DOHH2 (cell line): ENCODE results near the gene BRD7.

Source experiments
- H3F3A ChIP-seq: fragments of 200-600 bp; sonication (generic), shearing (Covaris generic); 2 replicates; pipeline ENCODE4 v1.6.0; 2016; ENCODE audit warnings: antibody characterized with exemption, mild to moderate bottlenecking; ENCODE audit not compliant: control insufficient read depth, insufficient read depth
- H3K27ac ChIP-seq: fragments of 200-600 bp; sonication (generic); 2 replicates; pipeline ENCODE4 v1.5.1; 2014; ENCODE audit warnings: low read depth, mild to moderate bottlenecking, low read length, moderate library complexity
- H3K27me3 ChIP-seq: fragments of 200-600 bp; sonication (generic); 2 replicates; pipeline ENCODE4 v1.6.1; 2014; ENCODE audit warnings: mild to moderate bottlenecking, low read length, mixed read lengths; ENCODE audit not compliant: control insufficient read depth
- H3K36me3 ChIP-seq: fragments of 200-600 bp; sonication (generic); 2 replicates; pipeline ENCODE4 v1.6.1; 2014; ENCODE audit warnings: mild to moderate bottlenecking, low read length, moderate library complexity, mixed read lengths; ENCODE audit not compliant: control insufficient read depth
- H3K4me1 ChIP-seq: fragments of 200-600 bp; sonication (generic); 2 replicates; pipeline ENCODE4 v1.6.1; 2014; ENCODE audit warnings: mild to moderate bottlenecking, low read length, mixed read lengths; ENCODE audit not compliant: control insufficient read depth
- H3K4me2 ChIP-seq: fragments of 200-600 bp; sonication (generic); 2 replicates; pipeline ENCODE4 v1.6.0; 2014; ENCODE audit warnings: mild to moderate bottlenecking, low read length, moderate library complexity
- H3K4me3 ChIP-seq: fragments of 200-600 bp; sonication (generic); 2 replicates; pipeline ENCODE4 v1.5.1; 2014; ENCODE audit warnings: mild to moderate bottlenecking, low read length, mixed read lengths
- H3K79me2 ChIP-seq: fragments of 200-600 bp; sonication (generic); 2 replicates; pipeline ENCODE4 v1.6.1; 2014; ENCODE audit warnings: mild to moderate bottlenecking, low read length, mixed read lengths; ENCODE audit not compliant: control insufficient read depth
- H3K9me2 ChIP-seq: fragments of 200-600 bp; sonication (generic); replicated peaks from 2 replicates; pipeline ENCODE4 v1.6.1; 2014; ENCODE audit warnings: mild to moderate bottlenecking, low read length, mixed read lengths; ENCODE audit not compliant: control insufficient read depth
- H3K9me3 ChIP-seq: fragments of 200-600 bp; sonication (generic); 2 replicates; pipeline ENCODE4 v1.6.1; 2014; ENCODE audit warnings: antibody characterized with exemption, low read length, mixed read lengths; ENCODE audit not compliant: control insufficient read depth, insufficient read depth
- H4K20me1 ChIP-seq: fragments of 200-600 bp; sonication (generic); 2 replicates; pipeline ENCODE4 v1.6.0; 2014; ENCODE audit warnings: low read depth, mild to moderate bottlenecking, antibody characterized with exemption, low read length, moderate library complexity; ENCODE audit not compliant: control insufficient read depth, insufficient read depth
- CTCF ChIP-seq: fragments of 200-600 bp; sonication (generic); IDR thresholded peaks from one replicate; pipeline ENCODE4 v1.5.1; 2014; ENCODE audit warnings: antibody characterized with exemption, mild to moderate bottlenecking, low read depth, low read length; ENCODE audit not compliant: poor library complexity, severe bottlenecking
- EZH2phosphoT487 ChIP-seq: fragments of 200-600 bp; sonication (generic); IDR thresholded peaks from 2 replicates; pipeline ENCODE4 v1.6.1; 2017; ENCODE audit warnings: borderline replicate concordance, mild to moderate bottlenecking, antibody characterized with exemption, low read length, moderate library complexity, mixed read lengths

The BRD7 gene

GRCh38 chr16:50403491-50403890 is 34.7 kb upstream of the BRD7 start:
- Histone ChIP-seq H3K79me2 (no peaks in the 10 kb centered on the region), H3K27me3 (no peaks in the 10 kb centered on the region; the same call in 1 of the 2 replicates), H3K36me3 (no peaks in the 10 kb centered on the region), H3K9me2 (no peaks in the 10 kb centered on the region), H3K9me3 (no peaks in the 10 kb centered on the region), H3F3A (no peaks in the 10 kb centered on the region), H3K4me2 (no peak overlapping the region), H3K27ac (no peak overlapping the region), H3K4me1 (no peaks in the 10 kb centered on the region), H4K20me1 (no peaks in the 10 kb centered on the region), H3K4me3 (no peak overlapping the region)
- TF ChIP-seq CTCF: no peak
- TF ChIP-seq EZH2phosphoT487: no peak

- no peak overlapping the region for H3K27ac ChIP-seq
- H3K9me3 ChIP-seq: no peaks in the 10 kb centered on the region
- TF ChIP-seq EZH2phosphoT487 (no peak), CTCF (no peak)
- H3K4me1 ChIP-seq: no peaks in the 10 kb centered on the region
- H3K4me3 ChIP-seq: no peak overlapping the region
- no peak overlapping the region for H3K4me2 ChIP-seq
- H3F3A ChIP-seq: no peaks in the 10 kb centered on the region
- no peaks in the 10 kb centered on the region for H3K79me2 ChIP-seq
- H3K9me2 ChIP-seq: no peaks in the 10 kb centered on the region
- no peaks in the 10 kb centered on the region for H3K36me3 ChIP-seq
- no peaks in the 10 kb centered on the region for H4K20me1 ChIP-seq
- no peaks in the 10 kb centered on the region; the same call in 1 of the 2 replicates for H3K27me3 ChIP-seq
Measured at GRCh38 chr16:50402298-50402895, 33.6 kb upstream of the BRD7 start.

- Histone ChIP-seq H4K20me1 (no peaks in the 10 kb centered on the region), H3F3A (no peaks in the 10 kb centered on the region), H3K27me3 (no peaks in the 10 kb centered on the region; the same call in 1 of the 2 replicates), H3K9me3 (no peaks in the 10 kb centered on the region), H3K27ac (no peak overlapping the region), H3K4me2 (no peak overlapping the region), H3K79me2 (no peaks in the 10 kb centered on the region), H3K36me3 (no peaks in the 10 kb centered on the region), H3K4me3 (no peak overlapping the region), H3K9me2 (no peaks in the 10 kb centered on the region), H3K4me1 (peaks cover 1% of the 10 kb centered on the region)
- TF ChIP-seq EZH2phosphoT487: no peak
- TF ChIP-seq CTCF: no peak
Measured at GRCh38 chr16:50401355-50401754, 32.6 kb upstream of the BRD7 start.
